GM18519 (cell line): ENCODE results near the gene MAP7D3.
"Not testable (repeated sequence)": the region's sequence is repeated elsewhere in the genome, so short reads cannot be mapped to it uniquely, and the experiment has no call there.

ENCODE experiments used
- ATAC-seq: cut with Tn5 transposase; IDR thresholded peaks from one replicate; pipeline ENCODE4 v1.9.1; 2021; ENCODE audit warnings: mild to moderate bottlenecking, moderate library complexity; ENCODE audit not compliant: unreplicated experiment, low FRiP score

The MAP7D3 gene

DNA sequence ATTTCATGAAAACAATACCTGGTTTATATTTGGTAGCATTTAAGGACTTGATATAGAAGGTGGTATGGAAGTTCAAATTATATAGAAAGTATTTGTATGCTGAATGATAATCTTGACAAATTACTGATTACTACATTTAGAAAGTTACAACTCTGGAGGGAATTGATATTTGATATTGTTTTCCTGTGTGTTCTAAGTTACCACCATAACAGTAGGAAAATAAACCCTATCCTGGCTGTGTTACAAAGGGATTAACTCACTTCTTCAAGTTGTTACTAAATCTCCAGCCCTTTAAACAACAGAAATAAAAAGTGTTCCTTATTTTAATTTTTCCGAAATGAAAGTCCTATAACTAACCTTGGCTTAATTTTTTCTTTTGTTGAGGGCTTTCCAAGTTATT is 67.3 kb downstream of the MAP7D3 start:
- no peak for ATAC-seq

DNA sequence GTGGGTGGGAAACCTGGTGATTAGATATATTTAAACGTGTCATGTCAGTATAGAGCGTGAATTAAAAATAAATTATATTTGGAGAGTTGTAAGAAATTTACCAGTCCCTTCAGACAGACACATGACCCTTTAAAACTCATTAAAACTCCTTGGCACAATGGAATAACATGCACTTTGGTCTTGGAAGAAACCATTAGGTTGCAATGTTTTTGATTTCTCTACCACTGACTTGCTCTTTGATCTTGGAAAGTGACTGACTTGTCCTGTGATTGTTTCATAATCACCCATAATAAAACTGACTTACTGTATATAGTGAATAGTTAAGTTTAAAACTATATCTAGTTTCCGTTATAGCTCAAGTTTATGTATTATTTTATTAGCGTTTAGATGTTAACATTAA is 68.0 kb downstream of the MAP7D3 start:
- no peak for ATAC-seq

DNA sequence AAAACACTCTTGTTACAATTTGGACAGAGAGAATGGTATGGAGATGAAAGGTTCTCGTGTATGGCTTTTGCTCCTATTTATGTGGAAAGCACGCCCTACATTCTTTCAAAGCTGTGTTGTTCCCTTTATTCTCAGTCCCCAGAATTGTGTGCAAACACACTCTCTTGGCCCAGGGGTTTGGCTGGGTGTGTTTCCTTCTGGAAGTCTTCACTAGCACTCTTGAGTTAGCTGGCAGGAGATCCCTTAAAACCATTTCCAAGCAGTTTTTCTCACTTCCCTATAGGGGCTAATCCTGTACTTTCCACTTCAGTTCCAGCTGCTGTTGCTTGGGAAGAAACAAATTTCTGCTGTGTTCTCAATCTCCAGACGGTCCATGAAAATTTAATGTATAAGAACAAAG is 68.8 kb downstream of the MAP7D3 start:
- ATAC-seq = no peak

DNA sequence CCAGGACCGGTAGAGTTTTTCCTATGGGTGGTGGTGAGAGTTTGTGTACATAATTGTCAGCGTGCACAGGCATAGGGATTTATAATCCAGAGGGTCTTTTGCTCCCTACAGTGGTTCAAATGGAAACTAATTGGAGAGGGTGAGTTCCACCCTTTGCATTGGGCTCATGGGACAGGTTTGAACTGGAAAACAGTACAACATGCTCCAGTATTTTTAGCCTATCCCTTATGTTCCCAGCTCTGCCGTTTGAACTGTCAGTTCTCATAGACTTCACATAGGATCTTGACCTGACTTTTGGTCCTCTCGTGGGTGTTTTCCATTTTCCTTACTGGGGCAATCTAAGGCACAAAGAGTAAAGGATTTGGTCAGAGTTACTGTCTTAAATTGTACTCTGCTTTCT is 72.1 kb downstream of the MAP7D3 start:
- ATAC-seq = no peak

DNA sequence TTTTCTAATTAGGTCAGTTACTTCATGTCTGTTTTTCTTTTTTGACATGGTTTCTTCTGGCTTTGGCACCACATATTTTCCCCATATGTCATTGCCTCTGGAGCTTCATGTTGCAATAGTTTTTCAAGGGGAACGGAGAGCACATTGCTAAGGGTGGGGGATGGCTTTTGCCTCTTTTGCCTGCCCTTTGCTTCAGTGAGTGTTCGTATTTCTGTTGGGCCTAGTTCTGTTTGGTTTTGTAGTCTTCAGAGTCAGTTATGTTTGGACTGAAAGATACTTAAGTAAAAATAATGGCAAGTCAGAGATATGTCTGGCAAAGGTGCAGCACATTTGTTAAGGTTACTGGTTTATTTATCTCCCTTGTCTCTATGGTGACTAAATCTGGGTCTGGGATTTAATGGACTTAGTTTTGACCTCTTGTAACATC is 74.8 kb downstream of the MAP7D3 start:
- no peak for ATAC-seq

DNA sequence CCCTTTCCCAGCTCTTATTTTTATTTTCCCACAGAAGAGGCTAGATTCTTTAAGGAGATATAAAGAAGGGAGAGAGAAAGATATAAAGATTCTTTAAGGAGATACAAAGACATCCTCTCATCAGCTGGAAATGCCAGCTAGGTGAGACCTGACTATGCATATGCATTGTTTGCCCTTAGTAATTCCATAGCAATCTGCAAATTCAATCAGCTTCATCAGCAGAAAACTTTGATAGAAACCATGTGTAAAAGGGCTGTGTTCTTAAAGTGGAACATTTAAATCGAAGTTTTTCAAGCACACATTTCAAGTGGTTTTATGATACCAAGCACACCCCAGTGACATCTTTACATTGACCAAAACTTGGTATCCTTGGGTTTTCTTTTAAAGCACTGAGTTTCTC is 79.8 kb downstream of the MAP7D3 start:
- no peak for ATAC-seq

DNA sequence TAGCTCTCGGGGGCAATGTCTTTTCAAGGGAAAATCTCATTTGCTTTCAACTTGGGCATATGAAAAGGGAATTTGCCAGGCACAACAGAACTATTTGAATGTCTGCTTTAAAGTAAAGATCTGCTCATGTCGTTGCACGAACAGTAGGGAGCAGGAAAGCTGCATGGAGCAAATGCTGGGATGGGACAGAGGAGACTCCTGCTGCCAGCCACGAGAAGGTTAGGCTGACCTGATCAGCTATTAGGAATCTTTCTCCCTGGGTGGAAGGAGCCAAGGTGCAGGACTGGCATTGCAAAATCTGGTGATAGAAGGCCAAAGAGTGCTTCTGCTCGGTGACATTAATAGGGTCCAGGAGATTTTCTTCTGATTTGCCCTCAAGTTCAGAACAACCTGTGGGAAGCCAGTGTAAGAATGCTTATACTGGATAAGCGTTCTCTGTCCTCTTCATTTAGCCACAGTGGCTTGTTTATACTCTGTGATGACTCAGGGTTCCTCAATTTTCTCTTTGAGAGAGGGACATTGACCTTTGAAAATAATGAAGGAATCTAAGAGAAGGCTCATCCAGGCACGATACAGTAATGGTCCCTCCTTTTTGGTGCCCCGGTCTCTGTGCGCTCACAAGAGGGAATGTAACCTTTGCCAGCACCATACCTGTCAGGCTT is 80.9 kb downstream of the MAP7D3 start:
- ATAC-seq = no peak

DNA sequence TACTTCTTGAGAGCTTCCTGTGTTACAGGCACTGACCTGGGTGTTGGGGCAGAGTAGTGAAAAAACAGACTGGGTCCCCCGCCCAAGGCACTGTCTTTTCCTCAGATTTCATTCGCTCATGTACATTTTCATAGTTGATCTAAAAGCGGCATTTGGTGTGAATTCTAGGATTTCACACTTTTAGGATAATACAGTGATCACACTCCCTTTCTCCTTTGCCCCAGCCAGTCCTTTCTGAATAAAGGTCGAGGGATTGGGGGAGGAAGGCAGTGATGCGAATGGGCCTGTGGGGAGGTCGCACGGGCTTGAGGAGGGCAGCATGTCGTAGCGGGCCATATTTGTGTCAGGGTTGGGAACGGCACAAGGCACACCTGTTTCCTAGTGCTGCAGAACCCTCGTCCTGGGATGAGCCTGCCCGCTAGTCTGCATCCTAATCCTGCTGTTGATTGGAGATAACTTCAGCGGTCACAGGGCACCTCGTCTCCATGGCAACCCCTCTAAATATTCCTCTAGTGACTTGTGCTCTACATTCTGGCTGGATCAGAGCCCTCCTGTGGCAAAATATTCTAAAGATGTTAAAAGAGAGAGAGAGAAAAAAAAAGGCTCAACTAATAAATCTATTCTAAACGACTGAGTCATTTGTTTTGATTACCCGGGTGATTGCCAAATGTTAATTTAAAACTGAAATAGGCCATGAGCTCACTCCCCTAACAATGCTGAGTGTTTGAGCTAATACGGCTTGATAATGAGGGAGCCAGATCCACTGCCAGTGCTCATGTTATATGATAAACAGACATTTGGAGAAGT is 82.1 kb downstream of the MAP7D3 start:
- no peak for ATAC-seq

DNA sequence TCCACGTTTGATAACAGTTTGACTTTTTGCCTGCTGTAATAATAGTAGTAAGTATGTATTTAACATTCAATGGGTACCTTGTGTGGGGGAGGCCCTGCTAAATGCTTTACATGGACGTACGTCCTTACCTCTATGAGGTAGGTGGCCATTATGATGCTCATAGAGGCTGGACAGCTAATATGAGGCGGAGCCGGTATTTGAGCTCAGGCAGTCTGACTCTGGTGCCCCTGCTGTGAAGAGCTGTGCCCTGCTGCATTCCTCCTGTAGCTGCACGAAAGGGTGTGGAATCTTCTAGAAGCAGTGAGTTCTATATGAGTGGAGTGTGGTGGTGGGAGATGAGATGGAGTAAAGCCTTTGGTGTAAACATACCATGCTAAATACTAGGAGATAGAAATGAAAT is 83.2 kb downstream of the MAP7D3 start:
- ATAC-seq = not testable (repeated sequence)

DNA sequence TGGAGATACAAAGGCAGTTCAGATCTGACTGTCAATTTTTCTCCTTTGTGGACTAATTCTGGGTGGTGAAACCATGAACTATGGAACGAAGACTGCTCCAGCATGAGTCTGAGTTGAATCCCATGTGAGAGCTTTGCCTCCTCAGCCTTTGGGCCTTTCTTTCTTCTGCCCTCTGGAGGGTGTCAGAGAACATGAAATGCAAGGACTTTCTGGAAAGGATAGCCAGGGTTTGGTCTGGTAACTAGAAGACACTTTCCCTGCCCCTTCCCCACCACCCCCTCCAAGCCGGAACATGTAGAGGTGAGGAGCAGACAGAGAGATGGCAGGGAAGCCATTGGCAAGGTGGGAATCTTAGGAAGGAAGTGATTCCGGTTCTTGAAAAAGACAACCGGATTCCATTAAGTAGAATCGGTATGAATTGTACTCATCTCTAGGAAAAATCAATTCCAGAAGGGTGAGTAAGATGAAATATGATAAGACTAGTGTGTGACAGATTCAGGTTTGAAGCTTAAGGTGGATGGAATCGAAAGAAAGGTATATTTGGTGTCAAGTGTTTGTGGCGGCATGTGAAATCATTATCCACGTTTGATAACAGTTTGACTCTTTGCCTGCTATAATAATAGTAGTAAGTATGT is 84.9 kb downstream of the MAP7D3 start:
- no peak for ATAC-seq

DNA sequence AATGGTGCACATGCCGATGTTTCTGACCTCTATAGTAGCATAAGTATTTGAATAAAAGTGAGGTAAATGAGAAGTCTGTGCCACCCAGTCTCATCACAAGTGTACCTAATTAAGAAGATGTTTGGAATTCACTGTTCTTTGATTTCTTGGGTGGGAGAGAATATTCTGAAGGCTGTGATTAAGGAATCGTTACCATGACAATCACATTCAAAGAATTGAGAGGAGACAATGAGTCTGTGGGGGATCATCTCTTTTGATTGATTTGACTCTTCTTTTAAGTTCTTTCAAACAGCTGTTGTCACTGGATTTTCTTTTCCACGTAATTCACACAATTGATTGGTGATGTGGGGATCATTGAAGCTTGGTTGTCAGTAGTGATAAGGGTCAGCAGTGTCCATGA is 85.8 kb downstream of the MAP7D3 start:
- no peak for ATAC-seq

DNA sequence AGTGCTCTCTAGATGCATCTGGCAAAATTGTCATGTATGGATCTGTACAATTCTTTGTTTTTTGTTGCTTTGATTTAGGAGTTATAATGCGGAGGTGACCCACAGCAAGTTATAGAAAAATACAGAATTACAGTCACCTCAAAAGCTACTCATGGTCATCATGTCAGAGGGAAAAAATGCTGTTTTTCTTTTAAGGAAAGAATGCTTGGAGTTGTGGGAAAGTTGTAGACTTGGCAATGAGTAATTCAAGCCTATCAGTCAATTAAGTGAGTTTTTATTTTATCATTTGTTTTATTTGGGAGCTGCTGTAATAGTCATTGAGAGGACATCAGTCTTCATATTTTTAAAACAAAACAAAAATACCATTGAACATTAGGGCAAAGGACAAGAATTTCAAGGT is 87.5 kb downstream of the MAP7D3 start:
- ATAC-seq = no peak
